K562 (cell line): ENCODE data around the gene CBFA2T3. TPM values are rescaled to one million over a fixed set of nuclear protein-coding genes. Genes with fewer than 3 reads are reported as not detected.
A peak's percentile ranks its signal among the peaks of the same experiment; 100 is the strongest.

Source experiments
- C11orf30 ChIP-seq: fragments of 450-650 bp; IDR thresholded peaks from 2 replicates; pipeline ENCODE4 v1.6.1; 2016; ENCODE audit warnings: low read depth, mild to moderate bottlenecking
- CBX3 ChIP-seq, 2 experiments: IDR thresholded peaks; 1 replicate in 1 of 2; 2 replicates in 1 of 2; pipeline ENCODE4 v1.6.1; 2012; ENCODE audit warnings: inconsistent platforms in 2 of 2, low read length in 2 of 2, borderline replicate concordance in 1 of 2, control low read depth in 1 of 2
- GATAD2A ChIP-seq: fragments of 450-650 bp; IDR thresholded peaks from 2 replicates; pipeline ENCODE4 v1.6.1; 2017
- RB1 ChIP-seq: fragments of 450-650 bp; IDR thresholded peaks from 2 replicates; pipeline ENCODE4 v1.6.1; 2017; ENCODE audit warnings: low read depth, mild to moderate bottlenecking
- SPI1 ChIP-seq: IDR thresholded peaks from 2 replicates; pipeline ENCODE4 v1.6.1; 2011; ENCODE audit warnings: low read depth, low read length, control low read depth, borderline replicate concordance
- THRAP3 ChIP-seq: fragments of 450-650 bp; IDR thresholded peaks from 2 replicates; pipeline ENCODE4 v1.6.1; 2016; ENCODE audit warnings: mild to moderate bottlenecking, inconsistent platforms, borderline replicate concordance
- WHSC1 ChIP-seq: IDR thresholded peaks from one replicate; pipeline ENCODE4 v1.6.1; 2012; ENCODE audit warnings: low read length, control low read depth, inconsistent platforms
- ZBTB33 ChIP-seq: sonication (generic); formaldehyde crosslinking; IDR thresholded peaks from 2 replicates; pipeline ENCODE4 v1.8.1; 2023; ENCODE audit warnings: mild to moderate bottlenecking, missing genetic modification reagents
- ZBTB34 ChIP-seq: fragments of 250-450 bp; sonication (Bioruptor Pico); IDR thresholded peaks from 2 replicates; pipeline ENCODE4 v1.8.0; 2021; ENCODE audit warnings: mild to moderate bottlenecking, moderate library complexity
- ZBTB40 ChIP-seq, 2 experiments: fragments of 450-650 bp in 1 of 2; sonication (generic) in 1 of 2; formaldehyde crosslinking in 1 of 2; IDR thresholded peaks; 2 replicates each; pipeline versions ENCODE4 v1.7.1 to v1.9.0; 2016 to 2022; ENCODE audit warnings: inconsistent platforms in 1 of 2, mild to moderate bottlenecking in 1 of 2, missing genetic modification reagents in 1 of 2
- ZNF263 ChIP-seq: sonication (generic); formaldehyde crosslinking; IDR thresholded peaks from 2 replicates; pipeline ENCODE4 v1.8.0; 2022; ENCODE audit warnings: mild to moderate bottlenecking, missing genetic modification reagents, borderline replicate concordance
- ZNF449 ChIP-seq: fragments of 250-450 bp; sonication (Bioruptor Pico); IDR thresholded peaks from 2 replicates; pipeline ENCODE4 v1.8.0; 2022; ENCODE audit warnings: moderate library complexity, mild to moderate bottlenecking, inconsistent platforms
- polyA plus RNA-seq, 8 experiments: library from polyadenylated mRNA; depleted of rRNA in 4 of 8; stranded (reverse) in 5 of 8; unstranded in 3 of 8; fragments of >200 nt; fragmentation: Nextera tagmentation in 2 of 8; fragmentation: Illumina TruSeq in 1 of 8; extraction: Ambion mirVana in 2 of 8; extraction: Trizol in 1 of 8; gene quantifications; 2 replicates each; pipeline versions ENCODE4 v1.2.1 to v1.2.3, GENCODE V29; 2011 to 2014; ENCODE audit warnings: inconsistent platforms in 1 of 8, missing spikeins in 1 of 8
- total RNA-seq, 7 experiments: library from RNA; depleted of rRNA in 6 of 7; stranded (reverse); fragments of >200 nt in 6 of 7; fragmentation: Illumina TruSeq in 2 of 7; extraction: Trizol in 2 of 7; gene quantifications; 2 replicates each; pipeline versions ENCODE4 v1.2.1 to v1.2.3, GENCODE V29; 2011 to 2021; ENCODE audit warnings: low replicate concordance in 1 of 7

Gene CBFA2T3
- total and polyA plus RNA-seq, 9 of the 15 experiments (the other 6 are each of a cell fraction or from before 2014, with no cell fraction given), result 2.3 to 145 (median 6.7) TPM

- no peak for TF ChIP-seq ZBTB34 (CRISPR knock-in tag)
- no peak for TF ChIP-seq ZBTB40 (IDR thresholded peaks at IDR 0.05)
- no peak for TF ChIP-seq ZBTB40 (CRISPR knock-in tag; IDR thresholded peaks at IDR 0.05)
- peak; percentile 77 for TF ChIP-seq ZNF263
- TF ChIP-seq SPI1, result no peak
- no peak for TF ChIP-seq WHSC1
- 0 out of 2 replicates have a peak, but pooled peaks have one; percentile 28 for TF ChIP-seq THRAP3
- no peak for TF ChIP-seq C11orf30
- no peak for TF ChIP-seq RB1
- TF ChIP-seq ZNF449 (CRISPR knock-in tag), result no peak
- 0 out of 3 replicates have a peak, but pooled peaks of 1 of the 2 experiments have one; percentile 41 for TF ChIP-seq CBX3 (IDR thresholded peaks at IDR 0.05; ENCODE audit: borderline replicate concordance in 1 of 2, low read length in 2 of 2)
- peak; percentile 94 for TF ChIP-seq ZBTB33 (CRISPR knock-in tag)
- no peak for TF ChIP-seq GATAD2A
Observed at GRCh38 chr16:89001117-89002027, 24.4 kb upstream of the CBFA2T3 start (continued).
